Duodenal mucosa (tissue), 2 donors: ENCODE data around the gene SF3A1.

Experiments
- H3K27ac ChIP-seq: one replicate; pipeline ENCODE4 v1.7.0; 2013; ENCODE audit warnings: low read depth, low read length
- H3K27me3 ChIP-seq, 2 donors: one replicate each; pipeline ENCODE4 v1.7.0; 2013; ENCODE audit warnings: low read length in 2 of 2, control low read depth in 1 of 2; ENCODE audit not compliant: insufficient read depth in 2 of 2, control insufficient read depth in 1 of 2
- H3K36me3 ChIP-seq, 2 donors: one replicate each; pipeline ENCODE4 v1.7.0; 2013; ENCODE audit warnings: low read length in 2 of 2, control low read depth in 1 of 2; ENCODE audit not compliant: insufficient read depth in 2 of 2, control insufficient read depth in 1 of 2
- H3K4me1 ChIP-seq, 2 donors: one replicate each; pipeline ENCODE4 v1.7.0; 2013; ENCODE audit warnings: low read length in 2 of 2, control low read depth in 1 of 2; ENCODE audit not compliant: insufficient read depth in 2 of 2, control insufficient read depth in 1 of 2
- H3K4me3 ChIP-seq, 2 donors: one replicate each; pipeline ENCODE4 v1.7.0; 2013; ENCODE audit warnings: low read length in 2 of 2, low read depth in 1 of 2
- H3K9ac ChIP-seq, 2 donors: one replicate each; pipeline ENCODE4 v1.7.0; 2013; ENCODE audit warnings: low read length in 2 of 2, low read depth in 1 of 2
- H3K9me3 ChIP-seq, 2 donors: one replicate each; pipeline ENCODE4 v1.7.0; 2013; ENCODE audit warnings: low read length in 2 of 2, control low read depth in 1 of 2; ENCODE audit not compliant: control insufficient read depth in 1 of 2

Gene SF3A1

DNA sequence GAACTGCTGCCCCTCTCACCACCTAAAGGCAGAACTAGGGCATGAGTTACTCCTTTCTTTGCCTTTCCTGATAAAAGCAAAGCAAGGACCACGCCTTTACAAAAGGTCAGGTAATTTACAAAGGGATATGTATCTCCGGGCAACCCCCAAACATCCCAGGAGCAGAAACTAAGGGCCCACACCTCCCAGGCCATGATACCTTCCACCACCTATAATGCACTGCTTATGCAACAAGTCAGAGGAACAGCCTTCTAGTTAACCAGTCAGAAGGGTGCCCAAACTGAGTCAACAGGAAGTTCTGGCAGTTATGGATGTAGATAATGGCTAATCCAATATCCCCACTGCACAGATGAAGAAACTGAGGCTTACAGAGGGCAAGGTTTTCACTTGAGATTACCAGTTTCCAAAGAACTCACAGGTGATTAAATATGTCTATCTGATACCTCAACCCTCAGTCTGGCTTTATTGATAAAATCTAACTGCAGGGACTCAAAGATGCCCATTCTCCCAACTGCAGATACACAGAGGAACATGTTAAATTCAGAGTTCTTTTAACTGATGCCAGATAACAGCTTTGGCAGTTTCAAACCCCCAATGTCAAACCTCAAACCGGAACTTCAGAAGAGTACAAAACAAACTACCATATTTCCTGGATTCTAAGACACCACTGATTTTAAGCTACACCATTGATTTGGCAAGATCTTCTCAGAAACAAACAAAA lies 50.6 kb downstream of the SF3A1 start:
- Histone ChIP-seq H3K36me3 (peaks cover 0 to 15% of the 10 kb centered on the region in 2 donors), H3K27ac (peak overlapping the region; percentile 36), H3K4me1 (peaks cover 85 to 91% of the 10 kb centered on the region in 2 donors), H3K9me3 (no peaks in the 10 kb centered on the region), H3K4me3 (peak overlapping the region; percentile 13 to 37), H3K27me3 (no peaks in the 10 kb centered on the region), H3K9ac (peak overlapping the region; percentile 4 to 18)

DNA sequence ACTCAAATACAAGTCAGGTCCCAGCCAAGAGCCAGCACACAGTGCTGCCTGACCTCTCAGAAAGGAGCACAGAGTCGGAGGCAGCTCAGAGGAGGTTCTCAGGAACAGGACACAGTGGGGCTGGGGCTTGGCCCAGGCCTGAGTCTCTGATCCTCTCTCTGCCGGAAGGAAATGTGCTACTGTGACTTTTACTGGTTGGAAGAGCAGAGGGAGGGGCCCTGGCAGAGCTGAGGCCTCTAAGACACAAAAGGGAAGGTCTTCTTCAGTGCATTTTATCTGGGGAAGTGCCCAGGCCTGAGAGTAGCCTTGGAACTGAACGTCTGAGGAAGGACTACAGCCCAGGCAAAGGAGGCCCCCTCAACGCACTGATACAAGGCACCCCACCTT lies 51.2 kb downstream of the SF3A1 start:
- H3K9me3 ChIP-seq, result no peaks in the 10 kb centered on the region
- H3K27ac ChIP-seq, result peak overlapping the region; percentile 36
- no peaks in the 10 kb centered on the region for H3K27me3 ChIP-seq
- peak overlapping the region; percentile 13 to 37 for H3K4me3 ChIP-seq
- peaks cover 80 to 85% of the 10 kb centered on the region in 2 donors for H3K4me1 ChIP-seq
- peaks cover 0 to 20% of the 10 kb centered on the region in 2 donors for H3K36me3 ChIP-seq
- peak overlapping the region; percentile 4 to 18 for H3K9ac ChIP-seq

DNA sequence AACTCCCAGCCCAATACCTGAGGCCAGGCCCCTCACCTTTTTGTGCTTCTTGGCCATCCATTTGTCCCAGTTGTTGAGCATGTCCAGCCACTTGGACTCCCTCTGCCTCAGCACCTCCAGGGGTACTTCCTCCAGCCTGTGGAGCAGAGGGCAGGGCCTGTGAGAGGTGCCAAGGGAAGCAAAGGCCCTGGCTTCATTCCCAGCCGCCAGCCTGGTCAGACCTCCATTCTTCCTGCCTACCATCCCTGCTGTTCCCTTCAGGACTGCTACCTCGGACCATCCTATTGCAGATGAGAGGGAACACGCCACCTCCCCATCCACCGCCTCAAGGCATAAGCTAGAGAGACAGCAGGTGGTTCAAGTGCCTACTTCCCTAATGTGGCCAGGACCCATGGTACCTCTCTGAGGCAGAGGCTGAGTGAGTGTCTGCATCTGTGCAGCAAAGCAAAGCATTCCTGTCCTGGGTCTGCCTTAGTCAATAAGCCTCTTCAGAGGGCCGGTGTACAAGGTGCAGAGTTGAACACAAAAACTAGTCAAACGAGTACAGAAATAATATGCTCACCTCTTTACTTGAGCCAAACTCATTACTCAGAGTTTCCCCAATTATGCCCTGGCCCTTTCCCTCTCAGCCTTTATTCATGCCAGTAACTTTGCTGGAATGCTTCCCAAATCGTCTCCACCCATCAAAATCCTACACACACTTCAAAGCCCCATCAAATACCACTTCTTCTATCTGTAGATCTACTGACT lies 52.0 kb downstream of the SF3A1 start:
- Histone ChIP-seq H3K36me3 (peaks cover 0 to 27% of the 10 kb centered on the region in 2 donors), H3K4me3 (peak overlapping the region in 1 of 2 donors; percentile 5), H3K9me3 (no peaks in the 10 kb centered on the region), H3K27me3 (no peaks in the 10 kb centered on the region), H3K9ac (peak overlapping the region; percentile 9 to 18), H3K4me1 (peaks cover 72 to 77% of the 10 kb centered on the region in 2 donors), H3K27ac (peak overlapping the region; percentile 35)

GRCh38 chr22:30302810-30303138 lies 53.9 kb downstream of the SF3A1 start:
- no peaks in the 10 kb centered on the region for H3K27me3 ChIP-seq
- H3K4me3 ChIP-seq, result peak overlapping the region in 1 of 2 donors; percentile 15
- H3K9me3 ChIP-seq, result no peaks in the 10 kb centered on the region
- H3K9ac ChIP-seq, result peak overlapping the region in 1 of 2 donors; percentile 6
- peaks cover 61% of the 10 kb centered on the region in 2 donors for H3K4me1 ChIP-seq
- H3K36me3 ChIP-seq, result peaks cover 9 to 45% of the 10 kb centered on the region in 2 donors
- H3K27ac ChIP-seq, result no peak overlapping the region

DNA sequence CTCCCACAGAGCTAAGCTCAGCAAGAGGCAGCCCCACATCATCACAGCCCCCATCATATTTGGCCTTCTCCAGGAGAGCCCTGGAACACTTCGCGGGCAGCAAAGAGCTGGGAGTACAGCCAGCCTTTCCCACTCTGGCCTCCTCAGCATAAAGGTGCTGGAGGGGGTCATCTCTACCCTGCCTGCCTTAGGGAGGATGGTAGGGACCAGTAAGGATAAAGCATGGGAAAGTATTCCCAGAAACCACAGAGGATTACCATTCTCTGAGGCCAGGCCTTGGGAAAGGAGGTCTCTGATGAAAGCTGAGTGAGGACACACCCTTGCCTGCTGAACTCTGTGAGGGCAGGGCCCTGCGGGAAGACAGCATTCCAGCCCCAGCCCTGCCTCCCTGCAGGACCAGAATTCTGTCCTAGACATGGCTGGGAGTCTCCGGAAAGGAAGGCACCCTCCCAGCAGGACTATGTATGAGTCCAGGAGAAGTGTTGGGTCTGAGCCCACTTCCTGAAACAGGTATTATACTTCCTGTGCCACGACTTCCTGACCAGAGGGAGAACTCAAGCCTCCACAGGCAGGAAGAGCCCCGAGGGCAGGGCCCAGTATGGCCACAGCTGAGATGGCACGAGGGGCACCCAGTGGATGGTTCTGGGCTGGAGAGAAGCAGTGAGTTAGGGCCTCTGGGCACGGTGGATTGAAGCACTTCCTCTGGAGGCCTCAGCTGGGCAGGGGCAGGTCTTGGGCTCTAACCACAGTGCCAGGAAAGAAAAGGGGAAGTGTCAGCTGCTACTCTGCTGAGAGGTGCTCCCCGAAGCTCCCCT lies 54.5 kb downstream of the SF3A1 start:
- no peaks in the 10 kb centered on the region for H3K9me3 ChIP-seq
- H3K4me3 ChIP-seq, result peak overlapping the region; percentile 15 to 16
- no peak overlapping the region for H3K27ac ChIP-seq
- H3K9ac ChIP-seq, result peak overlapping the region in 1 of 2 donors; percentile 30
- H3K4me1 ChIP-seq, result peaks cover 56 to 57% of the 10 kb centered on the region in 2 donors
- no peaks in the 10 kb centered on the region for H3K27me3 ChIP-seq
- H3K36me3 ChIP-seq, result peaks cover 15 to 51% of the 10 kb centered on the region in 2 donors

- Histone ChIP-seq H3K4me3 (no peak overlapping the region), H3K27me3 (no peaks in the 10 kb centered on the region), H3K4me1 (peaks cover 28 to 29% of the 10 kb centered on the region in 2 donors), H3K36me3 (peaks cover 28 to 78% of the 10 kb centered on the region in 2 donors), H3K9ac (no peak overlapping the region), H3K27ac (no peak overlapping the region), H3K9me3 (no peaks in the 10 kb centered on the region)
These were observed 57.4 kb downstream of the SF3A1 start for GRCh38 chr22:30299322-30299721.

DNA sequence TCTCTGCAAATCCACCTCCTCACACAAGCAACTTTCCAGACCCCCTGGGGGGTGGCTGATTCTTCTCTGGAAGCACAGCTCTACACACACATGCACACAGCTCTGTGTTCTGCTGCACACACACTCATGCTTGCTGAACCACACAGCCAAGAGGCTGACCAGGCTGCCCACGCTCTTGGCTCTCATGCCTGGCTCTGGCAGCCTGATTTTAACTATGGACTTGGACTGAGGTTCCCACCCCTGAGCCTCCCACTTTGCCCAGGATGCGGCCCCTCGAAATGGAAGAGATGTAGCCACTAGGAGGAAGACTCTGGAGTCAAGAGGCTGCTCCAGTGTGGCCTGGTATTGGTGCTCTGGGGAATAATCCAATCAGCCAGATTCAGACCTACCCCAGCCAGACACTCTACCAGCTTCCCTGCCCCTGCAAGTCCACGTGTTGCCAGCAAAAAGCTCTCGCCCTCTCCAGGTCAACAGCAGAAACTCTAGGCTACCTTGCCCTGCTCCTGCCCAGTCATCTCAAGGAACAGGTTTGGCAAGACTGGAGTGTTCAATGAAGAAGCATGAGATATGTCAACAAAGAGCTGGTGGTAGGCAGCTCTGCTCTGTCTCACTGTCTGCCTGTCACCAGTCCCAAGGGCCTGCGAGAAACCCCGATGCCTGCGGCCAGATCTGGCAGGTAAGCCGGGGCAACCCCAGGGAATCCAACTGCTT lies 58.5 kb downstream of the SF3A1 start:
- H3K27me3 ChIP-seq, result no peaks in the 10 kb centered on the region
- no peaks in the 10 kb centered on the region for H3K9me3 ChIP-seq
- H3K4me3 ChIP-seq, result no peak overlapping the region
- H3K9ac ChIP-seq, result no peak overlapping the region
- no peak overlapping the region for H3K27ac ChIP-seq
- peaks cover 39 to 78% of the 10 kb centered on the region in 2 donors for H3K36me3 ChIP-seq
- peaks cover 16 to 18% of the 10 kb centered on the region in 2 donors for H3K4me1 ChIP-seq

DNA sequence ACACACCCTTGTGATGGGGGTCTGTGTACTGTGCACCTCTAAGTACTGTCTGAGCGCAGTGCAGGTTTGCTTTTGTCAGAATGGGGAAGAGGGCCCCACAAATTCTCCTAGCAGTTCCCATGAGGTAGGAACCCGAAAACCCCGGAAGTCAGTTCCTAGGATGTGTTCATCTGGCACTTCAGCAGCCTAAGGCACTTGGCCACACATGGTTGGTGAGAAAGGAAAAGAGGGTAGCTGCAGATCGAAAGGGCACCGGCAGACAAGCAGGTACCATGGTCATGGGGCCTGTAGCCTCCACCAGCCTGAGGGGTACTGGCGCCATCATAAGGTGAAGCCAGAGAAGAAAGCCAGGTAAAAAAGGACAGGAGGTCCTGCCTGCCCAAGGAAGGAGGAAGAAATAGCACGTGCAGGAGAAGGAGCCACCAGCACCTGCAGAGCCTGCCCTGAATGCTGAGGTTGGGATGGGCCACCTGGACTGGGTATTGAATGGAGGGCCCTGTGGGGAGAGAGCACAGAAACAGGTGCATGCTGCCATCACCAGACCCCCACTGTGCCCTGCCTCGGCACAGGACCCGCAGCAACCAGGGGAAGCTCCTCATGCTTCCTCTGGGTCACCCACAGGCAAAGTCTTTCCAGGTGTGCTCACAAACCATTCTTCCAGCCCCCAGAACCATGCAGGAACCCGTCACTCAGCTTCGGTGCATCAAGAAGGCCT lies 59.3 kb downstream of the SF3A1 start:
- Histone ChIP-seq H3K9me3 (no peaks in the 10 kb centered on the region), H3K36me3 (peaks cover 40 to 85% of the 10 kb centered on the region in 2 donors), H3K4me1 (peaks cover 10 to 11% of the 10 kb centered on the region in 2 donors), H3K27me3 (no peaks in the 10 kb centered on the region), H3K9ac (no peak overlapping the region), H3K4me3 (no peak overlapping the region), H3K27ac (no peak overlapping the region)

DNA sequence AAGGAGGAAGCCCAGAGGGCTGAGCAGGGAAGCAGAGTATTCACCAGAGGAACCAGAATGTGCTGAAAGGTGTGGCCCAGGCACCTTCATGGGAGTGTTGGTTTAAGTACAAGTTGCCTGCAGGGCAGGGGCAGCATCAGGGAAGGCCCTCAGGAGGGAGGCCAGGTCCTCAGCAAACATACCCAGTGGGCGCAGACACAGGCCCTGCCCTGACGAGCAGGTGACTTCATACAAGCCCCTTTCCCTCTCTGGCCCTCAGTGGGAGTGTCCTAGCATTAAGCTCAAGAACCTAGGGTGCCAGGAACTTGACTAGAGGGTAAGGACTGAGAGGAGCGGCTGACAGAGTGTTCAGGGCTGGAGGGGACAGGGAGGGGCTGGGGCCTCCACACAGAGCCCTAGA lies 59.9 kb downstream of the SF3A1 start:
- no peak overlapping the region for H3K9ac ChIP-seq
- peaks cover 4 to 5% of the 10 kb centered on the region in 2 donors for H3K4me1 ChIP-seq
- H3K4me3 ChIP-seq, result no peak overlapping the region
- H3K27me3 ChIP-seq, result no peaks in the 10 kb centered on the region
- no peaks in the 10 kb centered on the region for H3K9me3 ChIP-seq
- H3K27ac ChIP-seq, result no peak overlapping the region
- H3K36me3 ChIP-seq, result peaks cover 40 to 91% of the 10 kb centered on the region in 2 donors
